Calu3 (cell line): Measurements from ENCODE around the gene PPBP. TPM values are rescaled to one million over a fixed set of nuclear protein-coding genes. Genes with fewer than 3 reads are reported as not detected.

Experiments used
- BruUV-seq: library from RNA; stranded (reverse); fragments of 400-500 nt; replicated peaks from 2 replicates; lab custom pipeline; 2021; lab: Mats Ljungman, UMichigan
- CTCF ChIA-PET: fragments of 300-600 bp; sonication (Branson Sonifier 250); formaldehyde crosslinking; loops from one replicate; lab custom pipeline; 2022; ENCODE audit warnings: antibody characterized with exemption; lab: Charles Lee
- DNase-seq: peaks from one replicate; pipeline ENCODE4 v3.0.0; 2022
- H3K27ac Mint-ChIP-seq: one replicate; pipeline ENCODE4 v1.8.0; 2022; ENCODE audit warnings: mixed read lengths; ENCODE audit not compliant: unreplicated experiment
- H3K27me3 Mint-ChIP-seq: one replicate; pipeline ENCODE4 v1.8.0; 2022; ENCODE audit warnings: mixed read lengths; ENCODE audit not compliant: unreplicated experiment
- H3K36me3 Mint-ChIP-seq: one replicate; pipeline ENCODE4 v1.8.0; 2022; ENCODE audit warnings: mild to moderate bottlenecking, moderate library complexity, mixed read lengths; ENCODE audit not compliant: insufficient read depth, unreplicated experiment
- H3K4me1 Mint-ChIP-seq: one replicate; pipeline ENCODE4 v1.8.0; 2022; ENCODE audit warnings: mild to moderate bottlenecking, low read depth, mixed read lengths; ENCODE audit not compliant: unreplicated experiment
- H3K4me3 Mint-ChIP-seq: one replicate; pipeline ENCODE4 v1.8.0; 2022; ENCODE audit warnings: mild to moderate bottlenecking, low read depth, moderate library complexity, mixed read lengths; ENCODE audit not compliant: unreplicated experiment
- H3K9me3 Mint-ChIP-seq: one replicate; pipeline ENCODE4 v1.8.0; 2022; ENCODE audit warnings: low read depth, mixed read lengths; ENCODE audit not compliant: unreplicated experiment
- CTCF ChIP-seq: fragments of 200-600 bp; IDR thresholded peaks from one replicate; pipeline ENCODE4 v1.8.0; 2022; ENCODE audit warnings: antibody characterized with exemption; ENCODE audit not compliant: unreplicated experiment
- intact Hi-C: fragments of 100-400 bp; cut with micrococcal nuclease; formaldehyde crosslinking; loops from one replicate; pipeline ENCODE4 v1.10.0; 2022; ENCODE audit not compliant: unreplicated experiment
- total RNA-seq: library from RNA; stranded (reverse); gene quantifications from 2 replicates; pipeline ENCODE4 v1.2.3, GENCODE V29; 2022

Gene PPBP
- total RNA-seq, 1 experiment from 2014 or later, result not detected

GRCh38 chr4:73948990-73949706, 38.8 kb downstream of the PPBP start:
- no peak overlapping the region for H3K27ac Mint-ChIP-seq
- intact Hi-C loops, result no loop called here
- peaks cover 14% of the 10 kb centered on the region for H3K4me1 Mint-ChIP-seq
- BruUV-seq, result no TSS peak
- no peaks in the 10 kb centered on the region for H3K27me3 Mint-ChIP-seq
- H3K9me3 Mint-ChIP-seq, result no peaks in the 10 kb centered on the region
- CTCF ChIA-PET, result no interaction called here
- H3K4me3 Mint-ChIP-seq, result no peak overlapping the region
- DNase-seq, result no peak
- peaks cover 6% of the 10 kb centered on the region for H3K36me3 Mint-ChIP-seq
- no peak for TF ChIP-seq CTCF

DNA sequence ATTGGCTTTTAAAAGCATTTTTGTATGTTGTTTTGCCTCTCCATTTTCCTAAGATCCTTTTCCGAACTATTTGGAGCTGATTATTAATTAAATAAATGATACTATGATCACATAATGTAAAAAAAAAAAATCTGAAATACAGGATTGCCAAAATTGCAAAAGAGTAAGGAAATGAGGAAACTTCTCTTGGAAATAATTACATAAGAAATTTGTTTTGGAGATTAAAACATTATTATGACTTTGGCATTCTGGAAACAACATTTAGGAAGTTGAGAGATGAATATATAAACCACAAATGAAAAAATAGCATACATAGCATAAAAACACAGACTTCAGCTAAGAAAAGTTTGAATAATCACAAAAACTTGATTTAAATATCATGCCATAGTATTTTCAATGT, 39.7 kb downstream of the PPBP start:
- DNase-seq, result no peak
- H3K9me3 Mint-ChIP-seq, result no peaks in the 10 kb centered on the region
- H3K27ac Mint-ChIP-seq, result no peak overlapping the region
- peaks cover 12% of the 10 kb centered on the region for H3K36me3 Mint-ChIP-seq
- H3K4me1 Mint-ChIP-seq, result peaks cover 14% of the 10 kb centered on the region
- CTCF ChIA-PET, result no interaction called here
- BruUV-seq, result no TSS peak
- H3K4me3 Mint-ChIP-seq, result no peak overlapping the region
- peaks cover under 1% of the 10 kb centered on the region for H3K27me3 Mint-ChIP-seq
- intact Hi-C loops, result no loop called here
- no peak for TF ChIP-seq CTCF

DNA sequence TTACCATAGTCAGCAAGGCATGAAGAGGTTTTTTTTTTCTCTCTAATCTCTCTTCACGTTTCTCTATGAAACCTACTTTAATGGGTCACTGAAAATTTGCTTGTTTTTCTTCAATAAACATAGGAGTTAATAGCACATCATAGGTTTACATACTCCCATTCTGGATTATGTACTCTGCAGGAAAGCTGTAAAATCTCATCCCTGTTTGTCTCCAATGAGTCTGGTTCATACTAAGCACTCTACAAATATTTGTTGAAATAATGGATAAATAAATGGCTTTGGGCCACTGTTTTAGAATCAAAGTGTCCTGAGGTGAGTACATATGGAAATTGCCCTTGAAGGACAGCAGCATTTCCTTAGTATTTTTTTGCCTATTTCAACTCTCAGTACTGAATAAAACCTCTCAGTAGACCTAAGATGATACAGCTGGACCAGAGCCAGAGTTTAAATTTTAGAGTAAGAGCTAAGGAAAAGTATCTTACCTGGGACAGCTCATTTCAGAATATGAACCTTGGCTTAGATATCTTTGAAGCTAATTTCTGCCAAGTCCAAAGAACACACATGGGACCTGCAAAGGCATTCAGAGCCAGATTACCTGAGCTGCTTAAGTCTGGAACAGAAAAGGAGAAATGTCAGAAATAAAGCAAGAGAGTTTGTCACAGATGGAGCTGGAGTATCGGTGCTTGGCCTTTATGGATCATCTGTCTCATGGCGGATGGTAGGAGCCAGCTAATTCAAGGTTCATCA, 40.6 kb downstream of the PPBP start:
- Mint-ChIP-seq H3K4me1 (peaks cover 14% of the 10 kb centered on the region), H3K4me3 (no peak overlapping the region), H3K27ac (no peak overlapping the region), H3K36me3 (peaks cover 12% of the 10 kb centered on the region), H3K27me3 (peaks cover 9% of the 10 kb centered on the region), H3K9me3 (no peaks in the 10 kb centered on the region)
- CTCF ChIA-PET, result no interaction called here
- TF ChIP-seq CTCF, result no peak
- DNase-seq, result no peak
- intact Hi-C loops, result no loop called here
- BruUV-seq, result no TSS peak

- intact Hi-C loops, result no loop called here
- no TSS peak for BruUV-seq
- CTCF ChIA-PET, result no interaction called here
- peaks cover 14% of the 10 kb centered on the region for H3K27me3 Mint-ChIP-seq
- peaks cover 15% of the 10 kb centered on the region for H3K4me1 Mint-ChIP-seq
- no peaks in the 10 kb centered on the region for H3K9me3 Mint-ChIP-seq
- no peak overlapping the region for H3K27ac Mint-ChIP-seq
- TF ChIP-seq CTCF, result no peak
- H3K4me3 Mint-ChIP-seq, result no peak overlapping the region
- no peak for DNase-seq
- peaks cover 12% of the 10 kb centered on the region for H3K36me3 Mint-ChIP-seq
Observed at GRCh38 chr4:73945674-73946449, 42.1 kb downstream of the PPBP start.
